HL-60 (cell line): ENCODE data around the gene QRICH1.

Experiments
- GABPA ChIP-seq: IDR thresholded peaks from 2 replicates; pipeline ENCODE4 v1.6.1; 2012; ENCODE audit warnings: low read depth
- POLR2AphosphoS5 ChIP-seq: IDR thresholded peaks from 2 replicates; pipeline ENCODE4 v1.6.1; 2012; ENCODE audit warnings: low read depth
- SPI1 ChIP-seq: IDR thresholded peaks from 2 replicates; pipeline ENCODE4 v1.6.1; 2012; ENCODE audit warnings: low read depth, mild to moderate bottlenecking, borderline replicate concordance
- TF ChIP-seq, protein P1 (sequence below): IDR thresholded peaks from one replicate; pipeline ENCODE4 v1.5.1; 2011; ENCODE audit warnings: low read length, control low read depth, inconsistent platforms; ENCODE audit not compliant: insufficient read depth
- TF ChIP-seq, protein P2 (sequence below): IDR thresholded peaks from 2 replicates; pipeline ENCODE4 v1.6.1; 2012; ENCODE audit warnings: low read depth; ENCODE audit not compliant: insufficient replicate concordance

DNA sequence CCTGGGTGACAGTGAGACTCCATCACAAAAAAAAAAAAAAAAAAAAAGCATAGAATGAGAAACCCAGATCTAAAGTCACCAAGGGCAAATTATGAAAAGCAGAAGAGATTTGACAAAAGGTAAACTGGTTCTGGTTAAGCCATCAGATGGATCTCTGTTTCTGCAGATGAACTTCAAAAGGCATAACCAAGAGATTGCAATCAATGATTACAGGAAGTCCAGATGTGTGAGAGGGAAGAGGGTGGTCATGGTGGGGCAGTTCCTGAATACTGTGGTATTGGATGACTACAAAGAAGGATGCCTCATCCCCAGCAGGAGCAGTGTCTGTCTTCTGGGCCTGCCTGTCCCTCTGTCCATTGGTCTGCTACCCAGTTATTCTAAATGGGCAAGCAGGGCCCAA lies 100.0 kb downstream of the QRICH1 start:
- TF ChIP-seq, protein P1, sequence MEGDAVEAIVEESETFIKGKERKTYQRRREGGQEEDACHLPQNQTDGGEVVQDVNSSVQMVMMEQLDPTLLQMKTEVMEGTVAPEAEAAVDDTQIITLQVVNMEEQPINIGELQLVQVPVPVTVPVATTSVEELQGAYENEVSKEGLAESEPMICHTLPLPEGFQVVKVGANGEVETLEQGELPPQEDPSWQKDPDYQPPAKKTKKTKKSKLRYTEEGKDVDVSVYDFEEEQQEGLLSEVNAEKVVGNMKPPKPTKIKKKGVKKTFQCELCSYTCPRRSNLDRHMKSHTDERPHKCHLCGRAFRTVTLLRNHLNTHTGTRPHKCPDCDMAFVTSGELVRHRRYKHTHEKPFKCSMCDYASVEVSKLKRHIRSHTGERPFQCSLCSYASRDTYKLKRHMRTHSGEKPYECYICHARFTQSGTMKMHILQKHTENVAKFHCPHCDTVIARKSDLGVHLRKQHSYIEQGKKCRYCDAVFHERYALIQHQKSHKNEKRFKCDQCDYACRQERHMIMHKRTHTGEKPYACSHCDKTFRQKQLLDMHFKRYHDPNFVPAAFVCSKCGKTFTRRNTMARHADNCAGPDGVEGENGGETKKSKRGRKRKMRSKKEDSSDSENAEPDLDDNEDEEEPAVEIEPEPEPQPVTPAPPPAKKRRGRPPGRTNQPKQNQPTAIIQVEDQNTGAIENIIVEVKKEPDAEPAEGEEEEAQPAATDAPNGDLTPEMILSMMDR, result no peak
- TF ChIP-seq POLR2AphosphoS5, result no peak
- TF ChIP-seq SPI1, result no peak
- TF ChIP-seq, protein P2, sequence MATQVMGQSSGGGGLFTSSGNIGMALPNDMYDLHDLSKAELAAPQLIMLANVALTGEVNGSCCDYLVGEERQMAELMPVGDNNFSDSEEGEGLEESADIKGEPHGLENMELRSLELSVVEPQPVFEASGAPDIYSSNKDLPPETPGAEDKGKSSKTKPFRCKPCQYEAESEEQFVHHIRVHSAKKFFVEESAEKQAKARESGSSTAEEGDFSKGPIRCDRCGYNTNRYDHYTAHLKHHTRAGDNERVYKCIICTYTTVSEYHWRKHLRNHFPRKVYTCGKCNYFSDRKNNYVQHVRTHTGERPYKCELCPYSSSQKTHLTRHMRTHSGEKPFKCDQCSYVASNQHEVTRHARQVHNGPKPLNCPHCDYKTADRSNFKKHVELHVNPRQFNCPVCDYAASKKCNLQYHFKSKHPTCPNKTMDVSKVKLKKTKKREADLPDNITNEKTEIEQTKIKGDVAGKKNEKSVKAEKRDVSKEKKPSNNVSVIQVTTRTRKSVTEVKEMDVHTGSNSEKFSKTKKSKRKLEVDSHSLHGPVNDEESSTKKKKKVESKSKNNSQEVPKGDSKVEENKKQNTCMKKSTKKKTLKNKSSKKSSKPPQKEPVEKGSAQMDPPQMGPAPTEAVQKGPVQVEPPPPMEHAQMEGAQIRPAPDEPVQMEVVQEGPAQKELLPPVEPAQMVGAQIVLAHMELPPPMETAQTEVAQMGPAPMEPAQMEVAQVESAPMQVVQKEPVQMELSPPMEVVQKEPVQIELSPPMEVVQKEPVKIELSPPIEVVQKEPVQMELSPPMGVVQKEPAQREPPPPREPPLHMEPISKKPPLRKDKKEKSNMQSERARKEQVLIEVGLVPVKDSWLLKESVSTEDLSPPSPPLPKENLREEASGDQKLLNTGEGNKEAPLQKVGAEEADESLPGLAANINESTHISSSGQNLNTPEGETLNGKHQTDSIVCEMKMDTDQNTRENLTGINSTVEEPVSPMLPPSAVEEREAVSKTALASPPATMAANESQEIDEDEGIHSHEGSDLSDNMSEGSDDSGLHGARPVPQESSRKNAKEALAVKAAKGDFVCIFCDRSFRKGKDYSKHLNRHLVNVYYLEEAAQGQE, result no peak
- TF ChIP-seq GABPA, result no peak
